Fibroblast of villous mesenchyme (primary cell): ENCODE measurements around the gene MAMLD1. TPM values are rescaled to one million over a fixed set of nuclear protein-coding genes. Genes with fewer than 3 reads are reported as not detected.

Source experiments
- DNase-seq: peaks from one replicate; pipeline ENCODE4 v3.0.0-alpha.2; 2010; ENCODE audit warnings: low read depth
- H3K4me3 ChIP-seq: 2 replicates; pipeline ENCODE4 v1.5.1; 2011; ENCODE audit warnings: low read depth, mild to moderate bottlenecking, low read length
- total RNA-seq: library from RNA; depleted of rRNA; stranded (reverse); fragments of >200 nt; gene quantifications from 2 replicates; pipeline ENCODE4 v1.2.3, GENCODE V29; 2012
- TF ChIP-seq, protein P1 (sequence below): IDR thresholded peaks from 2 replicates; pipeline ENCODE4 v1.5.1; 2012; ENCODE audit warnings: low read depth, mild to moderate bottlenecking, low read length; ENCODE audit not compliant: insufficient read depth

MAMLD1 gene
- total RNA-seq, 1 donor, result 0.86 TPM

DNA sequence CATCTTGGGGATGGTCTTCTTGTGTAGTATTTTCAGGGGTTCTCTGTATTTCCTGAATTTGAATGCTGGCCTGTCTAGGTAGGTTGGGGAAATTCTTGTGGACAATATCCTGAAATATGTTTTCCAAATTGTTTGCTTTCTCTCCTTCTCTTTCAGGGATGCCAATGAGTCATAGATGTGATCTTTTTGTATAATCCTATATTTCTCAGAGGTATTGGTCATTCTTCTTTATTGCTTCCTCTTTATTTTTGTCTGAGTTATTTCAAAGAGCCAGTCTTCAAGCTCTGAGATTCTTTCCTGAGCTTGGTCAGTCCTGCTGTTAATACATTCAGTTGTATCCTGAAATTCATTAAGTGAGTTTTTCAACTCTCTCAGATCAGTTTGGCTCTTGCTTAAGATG lies 73.1 kb downstream of the MAMLD1 start:
- DNase-seq, result no peak
- TF ChIP-seq, protein P1, sequence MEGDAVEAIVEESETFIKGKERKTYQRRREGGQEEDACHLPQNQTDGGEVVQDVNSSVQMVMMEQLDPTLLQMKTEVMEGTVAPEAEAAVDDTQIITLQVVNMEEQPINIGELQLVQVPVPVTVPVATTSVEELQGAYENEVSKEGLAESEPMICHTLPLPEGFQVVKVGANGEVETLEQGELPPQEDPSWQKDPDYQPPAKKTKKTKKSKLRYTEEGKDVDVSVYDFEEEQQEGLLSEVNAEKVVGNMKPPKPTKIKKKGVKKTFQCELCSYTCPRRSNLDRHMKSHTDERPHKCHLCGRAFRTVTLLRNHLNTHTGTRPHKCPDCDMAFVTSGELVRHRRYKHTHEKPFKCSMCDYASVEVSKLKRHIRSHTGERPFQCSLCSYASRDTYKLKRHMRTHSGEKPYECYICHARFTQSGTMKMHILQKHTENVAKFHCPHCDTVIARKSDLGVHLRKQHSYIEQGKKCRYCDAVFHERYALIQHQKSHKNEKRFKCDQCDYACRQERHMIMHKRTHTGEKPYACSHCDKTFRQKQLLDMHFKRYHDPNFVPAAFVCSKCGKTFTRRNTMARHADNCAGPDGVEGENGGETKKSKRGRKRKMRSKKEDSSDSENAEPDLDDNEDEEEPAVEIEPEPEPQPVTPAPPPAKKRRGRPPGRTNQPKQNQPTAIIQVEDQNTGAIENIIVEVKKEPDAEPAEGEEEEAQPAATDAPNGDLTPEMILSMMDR, result no peak
- H3K4me3 ChIP-seq, result no peak overlapping the region

DNA sequence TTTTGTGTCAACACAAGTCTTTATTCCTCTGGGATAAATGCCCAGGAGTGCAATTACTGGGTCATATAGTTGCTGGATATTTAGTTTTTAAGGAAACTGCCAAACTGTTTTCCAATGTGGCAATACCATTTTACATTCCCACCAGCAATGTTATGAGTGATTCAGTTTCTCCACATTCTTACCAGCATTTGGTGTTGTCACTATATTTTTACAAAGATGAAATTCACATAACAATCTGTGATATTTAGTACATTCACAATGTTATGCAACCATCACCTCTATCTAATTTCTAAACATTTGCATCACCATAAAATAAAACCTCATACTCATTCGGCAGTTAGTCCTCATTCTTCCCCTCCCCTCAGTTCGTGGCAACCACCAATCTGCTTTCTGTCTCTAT lies 75.0 kb downstream of the MAMLD1 start:
- TF ChIP-seq, protein P1, result no peak
- DNase-seq, result peak; percentile 54
- H3K4me3 ChIP-seq, result no peak overlapping the region

DNA sequence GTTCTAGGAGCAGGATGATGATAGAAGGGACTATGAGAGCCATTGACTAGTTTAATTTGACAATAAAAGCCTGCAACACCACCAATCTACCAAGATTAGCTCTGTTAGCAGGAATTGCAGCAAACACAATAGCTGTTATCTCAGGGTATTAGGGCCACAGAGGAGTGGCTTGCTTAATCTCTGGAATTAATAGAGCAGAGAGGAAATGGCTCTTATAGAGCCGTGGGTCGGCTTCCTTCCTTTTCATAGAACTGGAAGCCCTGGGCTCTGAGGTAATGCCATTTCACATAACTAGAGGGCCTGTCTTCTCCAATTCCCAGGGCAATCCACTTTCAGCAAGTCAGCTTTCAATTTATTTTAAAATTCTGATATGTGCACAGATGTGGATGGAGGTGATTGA lies 83.0 kb downstream of the MAMLD1 start:
- no peak for DNase-seq
- TF ChIP-seq, protein P1, result no peak
- H3K4me3 ChIP-seq, result no peak overlapping the region

DNA sequence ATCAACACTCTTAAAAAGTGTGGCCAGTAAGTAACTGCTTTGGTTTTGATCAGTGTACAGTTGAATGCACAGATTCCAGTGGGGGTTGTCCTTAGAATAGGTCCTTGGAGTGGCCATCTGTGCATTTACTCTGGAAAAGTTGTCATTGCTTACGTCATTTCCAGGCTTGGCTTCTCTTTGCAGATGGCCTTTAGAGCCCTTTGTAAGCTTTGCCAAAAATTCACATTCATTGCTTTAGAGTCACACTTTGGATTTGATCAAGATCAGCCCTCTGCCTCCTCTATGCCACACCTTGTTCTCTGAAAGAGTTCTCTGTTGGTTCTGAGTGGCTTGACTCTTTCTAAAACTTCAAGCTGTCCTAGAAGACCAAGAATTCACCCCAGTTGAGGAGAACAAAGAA lies 83.9 kb downstream of the MAMLD1 start:
- no peak overlapping the region for H3K4me3 ChIP-seq
- DNase-seq, result peak; percentile 20
- TF ChIP-seq, protein P1, result no peak

DNA sequence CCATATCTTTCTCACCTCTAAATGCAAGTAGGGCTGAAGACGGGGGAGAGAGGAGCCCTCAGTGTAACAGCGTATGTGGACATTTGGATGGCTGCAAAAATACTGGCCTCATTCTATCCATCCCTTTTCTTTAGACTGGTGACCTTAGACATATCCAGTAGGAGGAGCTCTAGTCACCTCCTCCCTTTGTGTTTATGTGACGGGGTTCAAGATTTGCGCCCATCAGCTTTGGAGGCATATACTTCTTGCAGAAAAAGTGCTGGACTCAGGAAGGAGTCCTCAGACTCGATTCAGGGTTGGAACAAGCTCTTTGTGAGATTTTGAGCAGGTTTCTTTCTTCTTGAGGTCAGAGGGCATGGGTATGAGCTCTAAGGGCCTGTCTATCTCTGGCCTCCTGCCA lies 86.2 kb downstream of the MAMLD1 start:
- no peak overlapping the region for H3K4me3 ChIP-seq
- TF ChIP-seq, protein P1, result no peak
- no peak for DNase-seq

DNA sequence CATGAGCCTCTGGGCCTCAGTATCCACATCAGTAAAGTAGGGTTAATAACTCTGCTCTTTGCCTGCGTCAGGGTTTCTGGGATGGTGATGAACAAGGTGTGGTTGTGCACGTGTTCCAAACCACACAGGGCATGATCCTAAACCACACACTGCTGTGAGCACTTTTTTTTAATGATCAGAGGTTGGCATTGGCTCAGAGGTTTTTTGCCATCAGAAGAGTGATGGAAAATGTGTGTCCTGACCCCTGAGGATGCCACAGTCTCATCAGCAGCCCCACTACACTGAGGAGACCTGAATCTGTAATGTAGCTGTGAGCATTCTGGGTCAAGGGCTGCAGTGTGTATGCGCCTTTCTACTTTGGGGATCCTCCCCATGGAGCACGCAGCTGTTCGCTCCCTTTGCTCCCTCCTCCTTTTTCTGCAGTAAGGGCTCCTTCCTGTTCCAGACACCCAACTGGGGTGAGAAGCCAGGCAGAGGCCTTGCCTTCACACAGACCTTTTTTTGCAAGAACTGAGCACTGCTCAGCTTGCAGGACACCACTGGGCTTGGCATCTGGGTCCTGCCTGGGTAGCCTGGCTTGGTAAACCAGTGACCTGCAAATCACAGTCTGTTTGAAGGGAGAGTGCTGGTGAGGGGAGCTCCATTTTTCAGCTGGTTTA lies 87.5 kb downstream of the MAMLD1 start:
- H3K4me3 ChIP-seq, result no peak overlapping the region
- DNase-seq, result no peak
- TF ChIP-seq, protein P1, result no peak

DNA sequence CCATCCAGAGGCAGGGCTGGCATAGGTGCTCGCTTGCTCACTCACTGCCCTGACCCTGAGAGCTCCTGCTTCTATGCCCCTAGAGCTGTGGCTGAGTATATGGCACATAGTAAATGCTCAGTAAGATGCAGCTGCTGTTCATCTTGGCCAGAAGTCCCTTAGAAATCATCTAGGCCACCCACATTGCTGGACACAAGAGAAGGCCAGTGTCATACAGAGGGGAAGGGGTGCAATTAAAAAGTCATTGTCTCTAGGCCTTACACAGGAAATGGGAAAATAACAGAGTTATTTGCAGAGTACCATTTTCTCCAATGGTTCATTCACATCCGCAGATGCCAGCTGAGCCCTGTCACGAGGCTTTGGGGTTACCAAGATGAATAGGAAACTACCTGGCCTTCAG lies 88.8 kb downstream of the MAMLD1 start:
- DNase-seq, result no peak
- TF ChIP-seq, protein P1, result no peak
- H3K4me3 ChIP-seq, result no peak overlapping the region
